ENCODE measurements around the gene UIMC1.

DNA sequence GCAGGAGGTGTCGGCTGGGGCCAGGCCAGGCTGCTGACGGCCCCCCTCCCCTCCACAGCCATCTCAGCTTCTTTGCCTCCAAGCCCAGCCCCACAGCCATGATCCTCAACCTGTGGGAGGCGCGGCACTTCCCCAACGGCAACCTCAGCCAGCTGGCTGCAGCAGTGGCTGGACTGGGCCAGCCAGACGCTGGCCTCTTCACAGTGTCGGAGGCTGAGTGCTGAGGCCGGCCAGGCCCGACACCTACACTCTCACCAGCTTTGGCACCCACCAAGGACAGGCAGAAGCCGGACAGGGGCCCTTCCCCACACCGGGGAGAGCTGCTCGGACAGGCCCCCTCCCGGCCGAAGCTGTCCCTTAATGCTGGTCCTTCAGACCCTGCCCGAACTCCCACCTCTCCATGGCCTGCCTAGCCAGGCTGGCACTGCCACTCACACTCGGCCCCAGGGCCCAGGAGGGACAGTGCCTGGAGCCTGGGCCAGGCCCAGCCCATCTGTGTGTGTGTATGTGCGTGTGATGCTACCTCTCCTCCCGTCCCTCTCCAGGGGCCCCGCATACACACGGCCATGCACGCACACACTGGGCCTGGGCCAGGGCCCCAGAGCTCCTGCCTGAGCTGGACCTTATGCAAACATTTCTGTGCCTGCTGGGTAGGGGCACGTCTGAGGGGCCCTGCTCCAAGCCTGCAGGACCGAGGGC, 126.8 kb downstream of the UIMC1 start:
- TF ChIP-seq, protein P1, sequence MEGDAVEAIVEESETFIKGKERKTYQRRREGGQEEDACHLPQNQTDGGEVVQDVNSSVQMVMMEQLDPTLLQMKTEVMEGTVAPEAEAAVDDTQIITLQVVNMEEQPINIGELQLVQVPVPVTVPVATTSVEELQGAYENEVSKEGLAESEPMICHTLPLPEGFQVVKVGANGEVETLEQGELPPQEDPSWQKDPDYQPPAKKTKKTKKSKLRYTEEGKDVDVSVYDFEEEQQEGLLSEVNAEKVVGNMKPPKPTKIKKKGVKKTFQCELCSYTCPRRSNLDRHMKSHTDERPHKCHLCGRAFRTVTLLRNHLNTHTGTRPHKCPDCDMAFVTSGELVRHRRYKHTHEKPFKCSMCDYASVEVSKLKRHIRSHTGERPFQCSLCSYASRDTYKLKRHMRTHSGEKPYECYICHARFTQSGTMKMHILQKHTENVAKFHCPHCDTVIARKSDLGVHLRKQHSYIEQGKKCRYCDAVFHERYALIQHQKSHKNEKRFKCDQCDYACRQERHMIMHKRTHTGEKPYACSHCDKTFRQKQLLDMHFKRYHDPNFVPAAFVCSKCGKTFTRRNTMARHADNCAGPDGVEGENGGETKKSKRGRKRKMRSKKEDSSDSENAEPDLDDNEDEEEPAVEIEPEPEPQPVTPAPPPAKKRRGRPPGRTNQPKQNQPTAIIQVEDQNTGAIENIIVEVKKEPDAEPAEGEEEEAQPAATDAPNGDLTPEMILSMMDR (IDR thresholded peaks at IDR 0.05; ENCODE audit: low read depth, low read length, poor library complexity, severe bottlenecking): no peak
- TF ChIP-seq EZH2phosphoT487 (IDR thresholded peaks at IDR 0.05; ENCODE audit: borderline replicate concordance, low read length): no peak
